CD4-positive, alpha-beta T cell treated with Interleukin-10 for 1 hour (primary cell): ENCODE data around the gene CAMTA1.
"Not testable (repeated sequence)": the region's sequence is repeated elsewhere in the genome, so short reads cannot be mapped to it uniquely, and the experiment has no call there.

Source experiments
- DNase-seq: peaks from one replicate; pipeline ENCODE4 v3.0.0-alpha.2; 2020

CAMTA1 gene

GRCh38 chr1:7298749-7299151 lies 513.5 kb downstream of the CAMTA1 start:
- DNase-seq, result no peak

GRCh38 chr1:7299329-7299799 lies 514.1 kb downstream of the CAMTA1 start:
- no peak for DNase-seq

DNA sequence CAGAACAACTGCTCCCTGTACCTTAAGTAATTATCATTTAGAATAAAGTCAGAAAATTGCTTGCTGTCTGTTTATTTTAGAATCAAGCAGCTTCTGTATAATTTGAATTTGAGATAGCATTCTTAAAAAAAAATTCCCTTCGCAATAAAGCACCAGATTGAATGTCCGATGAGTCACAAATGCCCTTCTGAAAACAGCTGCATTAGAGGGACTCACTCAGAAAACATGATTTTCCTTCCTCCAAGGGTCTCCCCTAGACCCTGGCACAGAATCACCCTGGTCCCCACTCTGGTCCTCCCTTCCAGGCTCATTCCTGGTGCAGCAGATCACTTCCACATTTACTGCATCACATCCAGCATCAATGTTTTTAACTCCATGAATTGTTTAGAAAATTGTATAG lies 514.7 kb downstream of the CAMTA1 start:
- no peak for DNase-seq

GRCh38 chr1:7300893-7301663 lies 515.8 kb downstream of the CAMTA1 start:
- DNase-seq, result no peak

GRCh38 chr1:7301664-7301981 lies 516.4 kb downstream of the CAMTA1 start:
- DNase-seq, result no peak

GRCh38 chr1:7302126-7302525 lies 516.9 kb downstream of the CAMTA1 start:
- DNase-seq, result no peak

DNA sequence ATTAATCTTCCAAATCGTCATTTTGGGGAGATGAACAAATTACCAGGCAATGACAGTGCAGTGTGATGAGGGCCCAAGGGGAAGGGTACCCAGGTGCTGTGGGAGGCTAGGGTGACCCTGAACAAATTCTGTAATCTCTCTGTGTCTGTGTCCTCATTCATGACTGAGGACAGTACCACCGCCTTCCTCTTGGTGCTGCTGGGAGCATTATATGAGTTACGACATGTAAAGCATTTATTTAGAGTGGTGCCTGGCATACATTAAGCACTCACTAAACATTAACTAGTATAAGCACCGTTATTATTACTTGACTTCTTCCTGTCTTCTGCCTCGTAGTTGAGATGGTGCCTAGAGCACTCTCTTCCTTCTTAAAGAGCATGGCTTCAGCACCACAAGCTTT lies 517.6 kb downstream of the CAMTA1 start:
- no peak for DNase-seq

- no peak for DNase-seq
Observed at GRCh38 chr1:7303554-7304317, 518.5 kb downstream of the CAMTA1 start.

DNA sequence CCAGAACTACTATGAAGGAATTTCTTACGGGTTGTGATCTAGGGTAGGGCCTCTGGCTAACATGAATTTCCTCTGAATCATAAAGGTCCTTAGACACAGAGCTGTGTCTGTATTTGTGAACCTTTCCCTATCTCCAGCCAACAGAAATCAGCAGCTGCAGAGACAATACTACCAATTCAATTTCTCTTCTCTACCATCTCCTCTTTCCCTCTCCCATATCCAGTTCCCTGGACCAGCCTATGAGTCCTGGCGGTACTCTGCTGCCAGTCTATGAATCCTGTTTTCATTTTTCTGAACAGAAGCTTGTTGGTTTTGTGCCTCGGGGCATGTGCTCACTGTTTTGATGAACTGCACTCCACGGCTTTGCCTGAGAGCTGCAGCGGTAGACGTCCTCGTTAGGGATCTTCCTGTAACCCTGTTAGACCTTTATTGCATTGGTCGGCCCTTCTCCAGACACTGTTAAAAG lies 527.9 kb downstream of the CAMTA1 start:
- no peak for DNase-seq

- DNase-seq, result no peak
Observed at GRCh38 chr1:7313826-7314225, 528.6 kb downstream of the CAMTA1 start.

- no peak for DNase-seq
Observed at GRCh38 chr1:7315316-7315715, 530.1 kb downstream of the CAMTA1 start.

DNA sequence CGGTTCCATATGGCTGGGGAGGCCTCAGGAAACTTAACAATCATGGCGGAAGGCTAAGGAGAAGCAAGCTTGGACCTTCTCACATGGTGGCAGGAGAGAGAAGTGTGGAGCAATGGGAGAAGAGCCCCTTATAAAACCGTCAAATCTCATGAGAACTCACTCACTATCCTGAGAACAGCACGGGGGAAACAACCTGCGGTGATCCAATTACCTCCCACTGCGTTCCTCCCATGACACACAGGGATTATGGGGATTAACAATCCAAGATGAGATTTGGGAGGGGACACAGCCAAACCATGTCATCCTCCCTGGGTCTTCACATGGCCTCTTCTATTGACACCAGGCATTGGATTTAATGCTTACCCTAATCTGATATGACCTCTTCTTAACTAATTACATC lies 530.7 kb downstream of the CAMTA1 start:
- no peak for DNase-seq

GRCh38 chr1:7317888-7318287 lies 532.6 kb downstream of the CAMTA1 start:
- no peak for DNase-seq

- DNase-seq, result no peak
Observed at GRCh38 chr1:7319196-7319595, 533.9 kb downstream of the CAMTA1 start.

DNA sequence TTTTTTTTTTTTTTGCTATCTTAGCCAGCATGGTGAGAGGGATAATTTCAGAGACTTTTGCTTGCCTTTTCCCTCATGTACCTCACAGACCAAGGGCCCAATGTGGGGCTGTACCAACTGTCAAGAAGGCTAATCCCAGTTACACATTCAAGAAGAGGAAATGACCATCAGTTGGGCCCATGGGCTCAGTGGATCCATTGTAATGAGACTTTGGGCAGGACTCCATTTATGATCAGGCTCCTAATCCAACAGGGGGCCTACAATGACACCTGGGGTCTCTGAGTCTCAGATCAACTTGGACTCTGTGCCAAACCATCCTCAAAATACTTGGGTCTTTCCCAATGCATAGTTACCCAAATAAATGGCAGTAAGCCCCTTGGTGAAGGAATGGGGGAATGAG lies 535.4 kb downstream of the CAMTA1 start:
- DNase-seq, result no peak

DNA sequence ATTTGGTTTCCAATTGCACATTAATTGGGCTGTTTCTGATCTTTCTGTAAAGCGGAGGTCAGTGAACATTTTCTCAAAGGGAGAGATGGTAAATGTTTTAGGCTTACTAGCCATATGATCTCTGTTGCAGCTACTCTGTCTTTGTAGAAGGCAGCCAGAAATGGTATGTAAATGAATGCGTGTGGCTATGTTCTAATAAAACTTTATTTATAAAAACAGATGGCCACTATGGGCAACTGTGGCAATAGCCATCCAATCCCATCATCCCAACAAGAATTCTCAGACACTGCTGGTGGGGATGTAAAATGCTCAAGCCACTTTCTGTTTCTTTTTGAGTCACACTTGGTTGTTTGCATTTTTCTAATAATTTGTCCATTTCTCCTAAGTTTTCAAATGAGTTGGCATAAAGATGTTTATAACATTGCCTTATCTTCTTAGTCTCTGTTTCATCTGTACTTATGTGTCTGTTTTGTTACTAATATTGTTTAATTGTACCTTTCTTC lies 537.1 kb downstream of the CAMTA1 start:
- DNase-seq, result no peak

DNA sequence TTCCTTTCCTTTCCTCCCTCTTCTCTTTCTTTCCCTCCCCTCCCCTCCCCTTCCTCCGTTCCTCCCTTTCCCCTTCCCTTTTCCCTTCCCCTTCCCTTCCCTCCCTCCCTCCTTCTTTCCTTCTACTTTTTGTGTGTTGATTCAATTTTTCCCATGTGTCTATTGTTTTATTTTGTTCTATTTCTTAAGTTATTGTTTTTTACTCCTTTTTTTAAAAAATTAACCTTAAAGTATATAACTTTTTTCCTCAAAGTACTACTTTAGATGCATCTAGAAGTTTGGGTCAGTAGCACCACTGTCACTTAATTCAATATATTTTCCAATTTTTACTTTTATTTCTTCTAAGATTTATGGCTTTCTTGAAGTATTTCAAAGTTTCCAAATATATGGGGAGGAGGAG lies 537.7 kb downstream of the CAMTA1 start:
- DNase-seq, result no peak

GRCh38 chr1:7325254-7325653 lies 540.0 kb downstream of the CAMTA1 start:
- DNase-seq, result no peak

GRCh38 chr1:7326366-7326765 lies 541.1 kb downstream of the CAMTA1 start:
- no peak for DNase-seq

- DNase-seq, result no peak
Observed at GRCh38 chr1:7327849-7328248, 542.6 kb downstream of the CAMTA1 start.

GRCh38 chr1:7329868-7330615 lies 544.8 kb downstream of the CAMTA1 start:
- no peak for DNase-seq

DNA sequence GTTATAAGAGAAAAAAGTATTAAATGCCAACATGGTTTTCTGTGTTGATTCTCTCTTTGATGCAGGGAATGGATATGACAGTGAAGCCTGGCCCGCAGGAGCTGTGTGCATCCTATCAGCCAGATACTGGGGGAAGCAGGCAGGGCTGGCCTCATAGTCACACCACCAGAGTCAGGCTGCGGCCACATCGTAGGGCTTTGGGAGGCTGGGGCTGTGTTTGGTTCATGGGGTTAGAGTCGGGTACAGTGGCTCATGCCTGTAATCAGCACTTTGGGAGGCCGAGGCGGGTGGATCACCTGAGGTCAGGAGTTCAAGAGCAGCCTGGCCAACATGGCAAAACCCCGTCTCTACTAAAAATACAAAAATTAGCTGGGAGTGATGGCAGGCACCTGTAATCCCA lies 545.5 kb downstream of the CAMTA1 start:
- not testable (repeated sequence) for DNase-seq

GRCh38 chr1:7331926-7332535 lies 546.8 kb downstream of the CAMTA1 start:
- no peak for DNase-seq
